Glutamatergic neuron (in vitro differentiated cells): ENCODE data around the gene ASB13. TPM values are rescaled to one million over a fixed set of nuclear protein-coding genes. Genes with fewer than 3 reads are reported as not detected.

Experiments
- DNase-seq: peaks from one replicate; pipeline ENCODE4 v3.0.0; 2022
- H3K27ac Mint-ChIP-seq: one replicate; pipeline ENCODE4 v1.8.0; 2020; ENCODE audit warnings: mild to moderate bottlenecking, mixed read lengths, inconsistent platforms; ENCODE audit not compliant: unreplicated experiment
- H3K27me3 Mint-ChIP-seq: one replicate; pipeline ENCODE4 v1.8.0; 2020; ENCODE audit warnings: mild to moderate bottlenecking, moderate library complexity, mixed read lengths, inconsistent platforms; ENCODE audit not compliant: unreplicated experiment
- H3K36me3 Mint-ChIP-seq: one replicate; pipeline ENCODE4 v1.8.0; 2020; ENCODE audit warnings: mild to moderate bottlenecking, mixed read lengths, inconsistent platforms; ENCODE audit not compliant: unreplicated experiment
- H3K4me1 Mint-ChIP-seq: one replicate; pipeline ENCODE4 v1.8.0; 2020; ENCODE audit warnings: mild to moderate bottlenecking, low read depth, mixed read lengths, inconsistent platforms; ENCODE audit not compliant: unreplicated experiment
- H3K4me3 Mint-ChIP-seq: one replicate; pipeline ENCODE4 v1.8.0; 2020; ENCODE audit warnings: mild to moderate bottlenecking, mixed read lengths, inconsistent platforms; ENCODE audit not compliant: unreplicated experiment
- H3K9me3 Mint-ChIP-seq: one replicate; pipeline ENCODE4 v1.8.0; 2020; ENCODE audit warnings: mild to moderate bottlenecking, moderate library complexity, mixed read lengths, inconsistent platforms; ENCODE audit not compliant: unreplicated experiment
- CTCF ChIP-seq: fragments of 200-600 bp; sonication (generic); IDR thresholded peaks from one replicate; pipeline ENCODE4 v1.5.0; 2021; ENCODE audit not compliant: partially characterized antibody, unreplicated experiment
- total RNA-seq: library from RNA; stranded (reverse); fragmentation: NEBNext Ultra II Directional; extraction: Animal tissue kit (Norgen Biotek cat#: 25700); gene quantifications from one replicate; pipeline ENCODE4 v1.2.1, GENCODE V29; 2021; ENCODE audit not compliant: unreplicated experiment

ASB13 gene
- total RNA-seq, 1 donor from 2014 or later: 13.9 TPM

- Mint-ChIP-seq H3K27me3 (peaks cover 14% of the 10 kb centered on the region), H3K4me1 (peaks cover 8% of the 10 kb centered on the region), H3K36me3 (no peaks in the 10 kb centered on the region), H3K9me3 (peaks cover 3% of the 10 kb centered on the region), H3K27ac (no peak overlapping the region), H3K4me3 (no peak overlapping the region)
- TF ChIP-seq CTCF: no peak
- no peak for DNase-seq
Observed at GRCh38 chr10:5648494-5649457, 17.6 kb downstream of the ASB13 start.

- Mint-ChIP-seq H3K4me1 (peaks cover 14% of the 10 kb centered on the region), H3K9me3 (peaks cover 2% of the 10 kb centered on the region), H3K27ac (no peak overlapping the region)
Observed at GRCh38 chr10:5647507-5648240, 18.7 kb downstream of the ASB13 start.

DNA sequence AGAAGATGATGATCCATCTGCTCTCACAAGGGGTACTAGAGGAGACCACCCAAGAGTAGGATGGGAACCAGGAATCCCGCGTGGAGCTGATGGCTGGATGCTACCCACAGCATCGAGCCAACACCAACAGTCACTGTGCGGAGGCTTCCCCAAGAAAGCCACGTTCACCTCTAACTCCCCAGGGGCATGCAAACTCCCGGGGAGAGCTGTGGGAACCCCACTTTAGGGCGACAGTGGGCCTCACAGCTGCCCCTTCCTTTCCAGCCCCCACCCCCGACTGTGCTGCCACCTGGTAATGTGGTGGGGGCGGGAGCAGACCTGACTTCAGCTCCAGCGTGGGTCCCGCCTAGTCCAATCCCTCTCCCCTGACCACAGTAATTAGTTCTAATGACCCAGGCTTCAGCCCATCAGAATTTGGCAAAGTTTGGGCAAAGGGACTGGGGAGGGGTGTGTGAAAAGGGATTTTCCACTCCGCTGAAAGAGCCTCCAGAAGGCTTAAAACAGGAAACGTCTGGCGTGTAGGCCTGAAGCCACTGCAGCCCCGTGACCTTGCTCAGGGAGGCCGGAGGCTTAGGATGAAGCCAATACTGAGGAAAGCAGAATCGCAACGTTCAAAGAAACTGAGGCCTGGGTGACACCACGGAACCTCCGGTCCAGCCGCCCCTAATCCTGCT, 20.3 kb downstream of the ASB13 start:
- H3K36me3 Mint-ChIP-seq: no peaks in the 10 kb centered on the region
- H3K9me3 Mint-ChIP-seq: peaks cover 2% of the 10 kb centered on the region
- no peak for DNase-seq
- peaks cover 14% of the 10 kb centered on the region for H3K4me1 Mint-ChIP-seq
- no peak overlapping the region for H3K4me3 Mint-ChIP-seq
- TF ChIP-seq CTCF: no peak
- no peak overlapping the region for H3K27ac Mint-ChIP-seq
- H3K27me3 Mint-ChIP-seq: peaks cover 10% of the 10 kb centered on the region

More at GRCh38 chr10:5647507-5648240, 18.7 kb downstream of the ASB13 start:
- H3K27me3 Mint-ChIP-seq: peaks cover 10% of the 10 kb centered on the region
- no peaks in the 10 kb centered on the region for H3K36me3 Mint-ChIP-seq
- no peak overlapping the region for H3K4me3 Mint-ChIP-seq
- DNase-seq: no peak
- TF ChIP-seq CTCF: no peak

GRCh38 chr10:5645375-5645774, 21.0 kb downstream of the ASB13 start:
- no peak overlapping the region for H3K4me3 Mint-ChIP-seq
- no peaks in the 10 kb centered on the region for H3K36me3 Mint-ChIP-seq
- TF ChIP-seq CTCF: no peak
- peaks cover 14% of the 10 kb centered on the region for H3K4me1 Mint-ChIP-seq
- H3K27ac Mint-ChIP-seq: no peak overlapping the region
- peaks cover 3% of the 10 kb centered on the region for H3K9me3 Mint-ChIP-seq
- peaks cover 10% of the 10 kb centered on the region for H3K27me3 Mint-ChIP-seq
- DNase-seq: no peak
